ENCODE results near the gene ATP2A2. TPM values are rescaled to one million over a fixed set of nuclear protein-coding genes. Genes with fewer than 3 reads are reported as not detected.

The ATP2A2 gene
- 155 TPM for polyA plus RNA-seq (2013, experiment 1 of 2)
- polyA plus RNA-seq (2013, experiment 2 of 2) = 150 TPM

DNA sequence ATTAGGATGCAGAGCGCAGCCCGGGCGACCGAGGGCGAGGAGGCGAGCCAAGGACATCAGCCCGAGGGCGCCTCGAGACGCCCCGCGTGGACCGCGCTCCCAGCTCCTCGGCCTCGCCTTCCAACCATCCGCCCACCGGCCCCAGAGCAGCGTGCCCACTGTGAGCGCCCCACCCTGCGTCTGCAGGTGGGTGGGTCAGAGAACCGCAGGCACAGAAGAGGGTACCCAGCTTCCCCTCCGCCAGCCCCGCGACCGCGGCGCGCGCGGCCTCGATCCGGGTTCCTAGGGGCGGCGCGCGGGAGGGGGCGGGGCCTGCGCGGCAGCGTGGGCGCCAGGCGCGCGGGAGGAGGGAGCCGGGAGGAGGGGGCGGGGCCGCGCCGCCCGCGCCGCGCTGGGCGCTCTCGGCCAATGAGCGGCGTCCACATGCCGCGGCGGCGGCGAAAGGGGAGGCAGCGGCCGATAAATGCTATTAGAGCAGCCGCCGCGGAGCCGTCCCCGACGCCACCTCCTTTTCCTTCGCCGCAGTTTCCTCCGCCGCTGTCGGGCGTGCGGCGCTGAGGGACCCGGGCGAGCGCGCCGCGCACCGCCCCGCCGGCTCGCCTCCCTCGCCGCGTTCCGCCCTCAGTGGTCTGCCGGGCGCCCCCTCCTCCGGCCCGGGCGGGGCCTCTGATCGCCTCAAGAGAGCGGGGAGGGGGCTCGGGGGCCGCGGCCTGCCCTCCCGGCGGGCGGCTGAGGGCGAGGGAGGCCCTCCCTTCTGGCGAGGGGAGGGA, at the start of gene ATP2A2:
TSS of gene ATP2A2 (plus strand) at position 469 of the 770 bp plus-strand sequence. CDS start 543 bp downstream, outside the sequence.
- Histone ChIP-seq H2BK12ac (ENCODE audit: low read length in 2 of 2) (peak within 1 kb of the TSS; percentile 75 to 90), H3K27me3 (ENCODE audit: control insufficient read depth in 1 of 2, insufficient read depth in 1 of 2, low read length in 2 of 2) (no peaks in the 10 kb centered on the region), H3K4me2 (ENCODE audit: low read length, poor library complexity, severe bottlenecking) (peak within 1 kb of the TSS; percentile 81), H4K91ac (ENCODE audit: low read length) (peak within 1 kb of the TSS; percentile 99), H3K18ac (ENCODE audit: low read depth in 1 of 2, low read length in 2 of 2) (peak within 1 kb of the TSS; percentile 97), H3K79me1 (replicated peaks; ENCODE audit: low read length, poor library complexity, severe bottlenecking) (no peaks in the 10 kb centered on the region), H2BK120ac (ENCODE audit: low read depth, low read length) (peak within 1 kb of the TSS; percentile 98), H3K27ac (ENCODE audit: low read length, poor library complexity, severe bottlenecking) (peak within 1 kb of the TSS; percentile 83), H3K9ac (ENCODE audit: low read length) (peak within 1 kb of the TSS; percentile 99), H3K4me1 (ENCODE audit: control insufficient read depth, insufficient read depth, low read depth, low read length) (peaks cover 4% of the 10 kb centered on the region), H3K36me3 (ENCODE audit: control insufficient read depth in 1 of 2, insufficient read depth in 2 of 2, low read depth in 1 of 2, low read length in 2 of 2) (peaks cover 2 to 34% of the 10 kb centered on the region in 2 experiments), H4K8ac (ENCODE audit: low read length) (peak within 1 kb of the TSS; percentile 93), H2AFZ (ENCODE audit: low read depth, low read length) (peak within 1 kb of the TSS; percentile 87), H3K23ac (ENCODE audit: low read length in 2 of 2) (peak within 1 kb of the TSS; percentile 67 to 92), H3K14ac (ENCODE audit: low read length in 2 of 2) (peak within 1 kb of the TSS; percentile 80 to 93), H2BK5ac (ENCODE audit: low read depth, low read length, poor library complexity, severe bottlenecking) (peak within 1 kb of the TSS; percentile 98), H3K4me3 (ENCODE audit: insufficient read depth in 1 of 2, low read depth in 1 of 2, low read length in 2 of 2) (peak within 1 kb of the TSS; percentile 91 to 96), H3K4ac (ENCODE audit: low read depth in 1 of 2, low read length in 2 of 2) (peak within 1 kb of the TSS; percentile 83 to 98), H2BK15ac (ENCODE audit: low read depth, poor library complexity, severe bottlenecking) (peak within 1 kb of the TSS; percentile 95), H2AK5ac (ENCODE audit: low read length, severe bottlenecking) (no peak within 1 kb of the TSS), H3K9me3 (ENCODE audit: control insufficient read depth, low read length) (no peaks in the 10 kb centered on the region)
- peak; percentile 90 for DNase-seq
- under 1% methylated on average over 51 of the region's 108 CpGs for WGBS

DNA sequence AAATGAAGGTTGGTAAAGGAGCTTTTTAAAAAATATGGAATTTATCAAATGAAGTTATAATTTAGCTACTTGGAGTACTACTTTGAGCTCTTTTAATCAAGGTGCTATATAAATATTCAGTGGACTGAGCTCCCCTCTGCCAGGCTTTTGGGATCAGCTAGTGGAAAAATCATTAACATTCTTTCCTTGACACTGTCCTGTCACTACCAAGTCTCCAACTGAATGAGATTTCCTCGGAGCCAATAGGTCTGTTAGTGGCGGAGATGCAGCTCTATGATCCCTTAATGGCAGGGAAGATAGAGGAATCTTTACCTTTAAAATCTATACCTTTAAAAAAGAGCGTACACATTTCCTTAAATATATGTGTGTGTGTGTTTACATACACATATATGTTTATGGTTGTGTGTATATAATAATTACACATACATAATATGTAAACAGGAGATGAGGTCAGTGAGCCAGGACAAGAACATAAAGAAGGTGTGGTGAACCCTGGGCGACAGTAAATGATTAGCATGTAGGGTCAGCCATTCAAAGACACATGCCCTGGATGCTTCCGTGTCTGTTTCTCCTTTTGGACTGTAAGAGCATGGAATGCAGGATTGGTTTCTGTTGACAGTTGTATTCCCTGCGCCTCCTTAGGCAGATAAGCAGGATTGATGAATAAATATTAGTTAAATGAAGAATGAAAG, 47.7 kb upstream of the ATP2A2 start:
- no peak overlapping the region for H3K9ac ChIP-seq (ENCODE audit: low read length)
- no peaks in the 10 kb centered on the region for H3K27me3 ChIP-seq (ENCODE audit: control insufficient read depth in 1 of 2, insufficient read depth in 1 of 2, low read length in 2 of 2)
- peak overlapping the region in 1 of 2 experiments; percentile 71 for H3K14ac ChIP-seq (ENCODE audit: low read length in 2 of 2)
- no peak for DNase-seq
- 75% methylated on average over 3 of the region's 6 CpGs for WGBS
- peak overlapping the region in 1 of 2 experiments; percentile 84 for H3K4ac ChIP-seq (ENCODE audit: low read depth in 1 of 2, low read length in 2 of 2)
- H2BK15ac ChIP-seq (ENCODE audit: low read depth, poor library complexity, severe bottlenecking) = no peak overlapping the region
- H3K27ac ChIP-seq (ENCODE audit: low read length, poor library complexity, severe bottlenecking) = no peak overlapping the region
- peak overlapping the region; percentile 33 to 76 for H3K18ac ChIP-seq (ENCODE audit: low read depth in 1 of 2, low read length in 2 of 2)
- H3K23ac ChIP-seq (ENCODE audit: low read length in 2 of 2) = no peak overlapping the region
- no peak overlapping the region for H2AK5ac ChIP-seq (ENCODE audit: low read length, severe bottlenecking)
- peaks cover 0 to 2% of the 10 kb centered on the region in 2 experiments for H3K36me3 ChIP-seq (ENCODE audit: control insufficient read depth in 1 of 2, insufficient read depth in 2 of 2, low read depth in 1 of 2, low read length in 2 of 2)
- H2BK120ac ChIP-seq (ENCODE audit: low read depth, low read length) = no peak overlapping the region
- no peaks in the 10 kb centered on the region for H3K9me3 ChIP-seq (ENCODE audit: control insufficient read depth, low read length)
- H3K4me2 ChIP-seq (ENCODE audit: low read length, poor library complexity, severe bottlenecking) = no peak overlapping the region
- H4K8ac ChIP-seq (ENCODE audit: low read length) = no peak overlapping the region
- H3K4me1 ChIP-seq (ENCODE audit: control insufficient read depth, insufficient read depth, low read depth, low read length) = no peaks in the 10 kb centered on the region
- H4K91ac ChIP-seq (ENCODE audit: low read length) = no peak overlapping the region
- H2BK5ac ChIP-seq (ENCODE audit: low read depth, low read length, poor library complexity, severe bottlenecking) = no peak overlapping the region
- H2AFZ ChIP-seq (ENCODE audit: low read depth, low read length) = no peak overlapping the region
- H2BK12ac ChIP-seq (ENCODE audit: low read length in 2 of 2) = peak overlapping the region in 1 of 2 experiments; percentile 78
- no peak overlapping the region for H3K4me3 ChIP-seq (ENCODE audit: insufficient read depth in 1 of 2, low read depth in 1 of 2, low read length in 2 of 2)
- no peaks in the 10 kb centered on the region for H3K79me1 ChIP-seq (replicated peaks; ENCODE audit: low read length, poor library complexity, severe bottlenecking)

GRCh38 chr12:110234331-110234751, 46.7 kb upstream of the ATP2A2 start:
- H3K9me3 ChIP-seq (ENCODE audit: control insufficient read depth, low read length) = no peaks in the 10 kb centered on the region
- H3K4me2 ChIP-seq (ENCODE audit: low read length, poor library complexity, severe bottlenecking) = no peak overlapping the region
- no peak overlapping the region for H4K91ac ChIP-seq (ENCODE audit: low read length)
- H2BK15ac ChIP-seq (ENCODE audit: low read depth, poor library complexity, severe bottlenecking) = no peak overlapping the region
- H3K79me1 ChIP-seq (replicated peaks; ENCODE audit: low read length, poor library complexity, severe bottlenecking) = no peaks in the 10 kb centered on the region
- H3K14ac ChIP-seq (ENCODE audit: low read length in 2 of 2) = no peak overlapping the region
- H3K4me1 ChIP-seq (ENCODE audit: control insufficient read depth, insufficient read depth, low read depth, low read length) = no peaks in the 10 kb centered on the region
- H2BK120ac ChIP-seq (ENCODE audit: low read depth, low read length) = no peak overlapping the region
- peaks cover 0 to 2% of the 10 kb centered on the region in 2 experiments for H3K36me3 ChIP-seq (ENCODE audit: control insufficient read depth in 1 of 2, insufficient read depth in 2 of 2, low read depth in 1 of 2, low read length in 2 of 2)
- no peak overlapping the region for H3K4me3 ChIP-seq (ENCODE audit: insufficient read depth in 1 of 2, low read depth in 1 of 2, low read length in 2 of 2)
- H2AFZ ChIP-seq (ENCODE audit: low read depth, low read length) = no peak overlapping the region
- 52% methylated on average over 2 of the region's 2 CpGs for WGBS
- H2BK5ac ChIP-seq (ENCODE audit: low read depth, low read length, poor library complexity, severe bottlenecking) = no peak overlapping the region
- H3K23ac ChIP-seq (ENCODE audit: low read length in 2 of 2) = no peak overlapping the region
- no peaks in the 10 kb centered on the region for H3K27me3 ChIP-seq (ENCODE audit: control insufficient read depth in 1 of 2, insufficient read depth in 1 of 2, low read length in 2 of 2)
- no peak overlapping the region for H3K18ac ChIP-seq (ENCODE audit: low read depth in 1 of 2, low read length in 2 of 2)
- H4K8ac ChIP-seq (ENCODE audit: low read length) = no peak overlapping the region
- no peak overlapping the region for H3K27ac ChIP-seq (ENCODE audit: low read length, poor library complexity, severe bottlenecking)
- H2AK5ac ChIP-seq (ENCODE audit: low read length, severe bottlenecking) = no peak overlapping the region
- no peak overlapping the region for H3K4ac ChIP-seq (ENCODE audit: low read depth in 1 of 2, low read length in 2 of 2)
- H3K9ac ChIP-seq (ENCODE audit: low read length) = peak overlapping the region; percentile 66
- H2BK12ac ChIP-seq (ENCODE audit: low read length in 2 of 2) = no peak overlapping the region
- no peak for DNase-seq

DNA sequence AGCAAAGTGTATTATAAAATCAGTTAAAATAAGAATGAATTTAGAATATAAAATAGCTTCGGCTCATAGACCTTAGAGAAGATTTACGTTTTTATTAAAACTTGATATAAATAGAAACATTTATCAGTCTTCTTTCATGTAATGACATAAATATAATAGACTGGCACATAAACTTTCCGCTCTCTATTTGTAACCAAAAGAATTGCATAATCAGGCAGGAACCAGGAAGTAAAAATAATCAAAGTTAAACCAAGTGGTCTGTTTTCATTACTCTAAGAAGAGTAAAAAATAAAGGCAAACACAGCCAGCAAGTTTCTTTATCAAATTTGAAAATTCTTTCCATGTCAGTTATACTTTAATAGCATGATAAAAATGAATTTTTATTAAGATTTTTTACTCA, 46.3 kb upstream of the ATP2A2 start:
- no peaks in the 10 kb centered on the region for H3K27me3 ChIP-seq (ENCODE audit: control insufficient read depth in 1 of 2, insufficient read depth in 1 of 2, low read length in 2 of 2)
- peaks cover 0 to 2% of the 10 kb centered on the region in 2 experiments for H3K36me3 ChIP-seq (ENCODE audit: control insufficient read depth in 1 of 2, insufficient read depth in 2 of 2, low read depth in 1 of 2, low read length in 2 of 2)
- no peak overlapping the region for H3K4me2 ChIP-seq (ENCODE audit: low read length, poor library complexity, severe bottlenecking)
- H3K4me1 ChIP-seq (ENCODE audit: control insufficient read depth, insufficient read depth, low read depth, low read length) = no peaks in the 10 kb centered on the region
- DNase-seq = peak; percentile 55
- H3K27ac ChIP-seq (ENCODE audit: low read length, poor library complexity, severe bottlenecking) = no peak overlapping the region
- no peak overlapping the region for H2AK5ac ChIP-seq (ENCODE audit: low read length, severe bottlenecking)
- no peaks in the 10 kb centered on the region for H3K79me1 ChIP-seq (replicated peaks; ENCODE audit: low read length, poor library complexity, severe bottlenecking)
- no peaks in the 10 kb centered on the region for H3K9me3 ChIP-seq (ENCODE audit: control insufficient read depth, low read length)
- H2AFZ ChIP-seq (ENCODE audit: low read depth, low read length) = no peak overlapping the region
- H3K18ac ChIP-seq (ENCODE audit: low read depth in 1 of 2, low read length in 2 of 2) = no peak overlapping the region
- no peak overlapping the region for H3K4ac ChIP-seq (ENCODE audit: low read depth in 1 of 2, low read length in 2 of 2)
- no peak overlapping the region for H2BK5ac ChIP-seq (ENCODE audit: low read depth, low read length, poor library complexity, severe bottlenecking)
- H2BK120ac ChIP-seq (ENCODE audit: low read depth, low read length) = no peak overlapping the region
- H3K23ac ChIP-seq (ENCODE audit: low read length in 2 of 2) = no peak overlapping the region
- no peak overlapping the region for H3K4me3 ChIP-seq (ENCODE audit: insufficient read depth in 1 of 2, low read depth in 1 of 2, low read length in 2 of 2)
- no peak overlapping the region for H2BK15ac ChIP-seq (ENCODE audit: low read depth, poor library complexity, severe bottlenecking)
- H4K91ac ChIP-seq (ENCODE audit: low read length) = no peak overlapping the region
- H3K14ac ChIP-seq (ENCODE audit: low read length in 2 of 2) = no peak overlapping the region
- peak overlapping the region; percentile 66 for H3K9ac ChIP-seq (ENCODE audit: low read length)
- no peak overlapping the region for H2BK12ac ChIP-seq (ENCODE audit: low read length in 2 of 2)
- no CpG with 5 or more reads among the region's 3 CpGs for WGBS
- H4K8ac ChIP-seq (ENCODE audit: low read length) = no peak overlapping the region

Data from mesenchymal stem cell (in vitro differentiated cells and primary cell).